Measurements from ENCODE around the gene YDJC. TPM values are rescaled to one million over a fixed set of nuclear protein-coding genes. Genes with fewer than 3 reads are reported as not detected.

The YDJC gene
- total and polyA plus RNA-seq, 2 of the 13 experiments (the other 11 are each of a cell fraction or from before 2014, with no cell fraction given) = 15.3 to 32.0 TPM

DNA sequence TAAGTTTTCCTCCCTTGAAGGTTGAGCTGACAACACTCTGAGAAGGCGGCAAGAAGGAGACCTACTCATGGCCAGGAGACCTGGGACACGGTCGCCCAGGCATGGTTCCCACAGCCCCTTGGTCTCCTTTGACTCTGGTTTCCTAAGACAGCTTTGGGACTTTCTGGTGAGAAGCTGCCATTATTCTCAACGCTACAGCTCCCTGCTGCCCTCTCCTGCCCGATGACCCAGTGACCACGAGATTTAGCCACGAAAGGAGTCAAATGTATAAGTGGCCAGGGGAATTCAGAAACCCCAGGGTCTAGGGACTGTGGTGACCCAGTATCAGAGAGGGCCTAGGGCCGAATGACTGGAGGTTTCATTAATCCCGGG lies 11.6 kb upstream of the YDJC start (continued):
- TF ChIP-seq PHF21A (CRISPR knock-in tag; IDR thresholded peaks at IDR 0.05) (peak; percentile 47; the same call in 1 of the 2 replicates), HBP1 (CRISPR knock-in tag; IDR thresholded peaks at IDR 0.05; ENCODE audit: low read depth) (peak; percentile 40; the same call in 1 of the 2 replicates), RAD21 (CRISPR knock-in tag; IDR thresholded peaks at IDR 0.05) (0 out of 2 replicates have a peak, but pooled peaks have one; percentile 9), NFE2L2 (IDR thresholded peaks at IDR 0.05; ENCODE audit: low read length) (no peak), ZNF546 (CRISPR knock-in tag; conservative IDR thresholded peaks at IDR 0.05) (no peak), BATF2 (CRISPR knock-in tag; IDR thresholded peaks at IDR 0.05) (0 out of 2 replicates have a peak, but pooled peaks have one; percentile 3), MED1 (CRISPR knock-in tag; IDR thresholded peaks at IDR 0.05) (no peak), ZNF629 (CRISPR knock-in tag; conservative IDR thresholded peaks at IDR 0.05) (no peak), ZNF317 (CRISPR knock-in tag; IDR thresholded peaks at IDR 0.05) (no peak), HOXA3 (CRISPR knock-in tag; IDR thresholded peaks at IDR 0.05) (0 out of 2 replicates have a peak, but pooled peaks have one; percentile 0), ZNF816 (CRISPR knock-in tag; IDR thresholded peaks at IDR 0.05; ENCODE audit: borderline replicate concordance) (no peak), ELF3 (CRISPR knock-in tag; IDR thresholded peaks at IDR 0.05) (no peak), NFE2 (CRISPR knock-in tag; IDR thresholded peaks at IDR 0.05) (no peak), ZNF543 (CRISPR knock-in tag; IDR thresholded peaks at IDR 0.05) (no peak), BRD4 (CRISPR knock-in tag; IDR thresholded peaks at IDR 0.05) (no peak), THAP9 (CRISPR knock-in tag; IDR thresholded peaks at IDR 0.05; ENCODE audit: borderline replicate concordance) (no peak), ZNF333 (CRISPR knock-in tag; IDR thresholded peaks at IDR 0.05; ENCODE audit: borderline replicate concordance) (0 out of 2 replicates have a peak, but pooled peaks have one; percentile 22), TRIM24 (CRISPR knock-in tag; IDR thresholded peaks at IDR 0.05) (no peak), ZNF773 (CRISPR knock-in tag; IDR thresholded peaks at IDR 0.05; ENCODE audit: borderline replicate concordance) (no peak), KLF9 (CRISPR knock-in tag; IDR thresholded peaks at IDR 0.05; ENCODE audit: low read depth) (no peak), ZNF670 (CRISPR knock-in tag; IDR thresholded peaks at IDR 0.05; ENCODE audit: borderline replicate concordance) (peak; percentile 64; the same call in 1 of the 2 replicates), FOXC1 (CRISPR knock-in tag; IDR thresholded peaks at IDR 0.05; ENCODE audit: borderline replicate concordance) (no peak), NFIB (CRISPR knock-in tag; IDR thresholded peaks at IDR 0.05; ENCODE audit: borderline replicate concordance) (no peak), ZNF558 (CRISPR knock-in tag; IDR thresholded peaks at IDR 0.05; ENCODE audit: borderline replicate concordance) (no peak)
- TF ChIP-seq, protein P1, sequence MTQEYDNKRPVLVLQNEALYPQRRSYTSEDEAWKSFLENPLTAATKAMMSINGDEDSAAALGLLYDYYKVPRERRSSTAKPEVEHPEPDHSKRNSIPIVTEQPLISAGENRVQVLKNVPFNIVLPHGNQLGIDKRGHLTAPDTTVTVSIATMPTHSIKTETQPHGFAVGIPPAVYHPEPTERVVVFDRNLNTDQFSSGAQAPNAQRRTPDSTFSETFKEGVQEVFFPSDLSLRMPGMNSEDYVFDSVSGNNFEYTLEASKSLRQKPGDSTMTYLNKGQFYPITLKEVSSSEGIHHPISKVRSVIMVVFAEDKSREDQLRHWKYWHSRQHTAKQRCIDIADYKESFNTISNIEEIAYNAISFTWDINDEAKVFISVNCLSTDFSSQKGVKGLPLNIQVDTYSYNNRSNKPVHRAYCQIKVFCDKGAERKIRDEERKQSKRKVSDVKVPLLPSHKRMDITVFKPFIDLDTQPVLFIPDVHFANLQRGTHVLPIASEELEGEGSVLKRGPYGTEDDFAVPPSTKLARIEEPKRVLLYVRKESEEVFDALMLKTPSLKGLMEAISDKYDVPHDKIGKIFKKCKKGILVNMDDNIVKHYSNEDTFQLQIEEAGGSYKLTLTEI (CRISPR knock-in tag; conservative IDR thresholded peaks at IDR 0.05) = no peak
